OCI-LY3 (cell line): ENCODE results near the gene DCC.

Experiments used
- H2AFZ ChIP-seq: fragments of 200-600, 300-600 bp; shearing (Covaris generic); 2 replicates; pipeline ENCODE4 v1.6.0; 2014; ENCODE audit warnings: antibody characterized with exemption, low read depth, low read length
- H3K27ac ChIP-seq: fragments of 200-600, 300-600 bp; sonication (generic); 2 replicates; pipeline ENCODE4 v1.5.1; 2014; ENCODE audit warnings: mild to moderate bottlenecking, low read length, moderate library complexity, mixed read lengths
- H3K27me3 ChIP-seq: fragments of 200-600, 300-600 bp; sonication (generic); 2 replicates; pipeline ENCODE4 v1.6.1; 2014; ENCODE audit warnings: low read depth, low read length, mixed read lengths
- H3K36me3 ChIP-seq: fragments of 200-600, 300-600 bp; sonication (generic); replicated peaks from 2 replicates; pipeline ENCODE3; 2014; ENCODE audit warnings: low read depth, low read length, mixed read lengths
- H3K4me1 ChIP-seq: fragments of 300-600, 200-600 bp; sonication (generic); 2 replicates; pipeline ENCODE4 v1.6.1; 2014; ENCODE audit warnings: low read length, mixed read lengths
- H3K4me2 ChIP-seq: fragments of 200-600, 300-600 bp; sonication (generic); 2 replicates; pipeline ENCODE4 v1.6.1; 2014; ENCODE audit warnings: low read length, mixed read lengths
- H3K4me3 ChIP-seq: fragments of 300-600, 200-600 bp; sonication (generic); 2 replicates; pipeline ENCODE4 v1.5.1; 2014; ENCODE audit warnings: antibody characterized with exemption, mild to moderate bottlenecking, low read length, moderate library complexity
- H3K79me2 ChIP-seq: fragments of 300-600, 200-600 bp; shearing (Covaris generic); 2 replicates; pipeline ENCODE4 v1.6.1; 2014; ENCODE audit warnings: mild to moderate bottlenecking, low read length, mixed read lengths
- H3K9ac ChIP-seq: fragments of 300-600, 200-600 bp; shearing (Covaris generic); 2 replicates; pipeline ENCODE4 v1.6.0; 2014; ENCODE audit warnings: mild to moderate bottlenecking, low read length, moderate library complexity
- H3K9me3 ChIP-seq: fragments of 200-600, 300-600 bp; shearing (Covaris generic); 2 replicates; pipeline ENCODE4 v1.6.1; 2014; ENCODE audit warnings: low read length, mixed read lengths; ENCODE audit not compliant: insufficient read depth
- H4K20me1 ChIP-seq: fragments of 200-600, 300-600 bp; sonication (generic); 2 replicates; pipeline ENCODE4 v1.6.1; 2016; ENCODE audit warnings: low read length, mixed read lengths; ENCODE audit not compliant: insufficient read depth
- EZH2phosphoT487 ChIP-seq: fragments of 200-600 bp; shearing (Covaris generic); IDR thresholded peaks from 2 replicates; pipeline ENCODE4 v1.6.1; 2018; ENCODE audit warnings: antibody characterized with exemption, mixed run types, low read depth
- TF ChIP-seq, protein P1 (sequence below): fragments of 200-600, 300-600 bp; sonication (generic); IDR thresholded peaks from 2 replicates; pipeline ENCODE4 v1.5.1; 2014; ENCODE audit warnings: antibody characterized with exemption, low read length, low read depth

DCC gene

GRCh38 chr18:52489396-52490306 lies 149.7 kb downstream of the DCC start:
- H3K4me3 ChIP-seq, result no peak overlapping the region
- TF ChIP-seq EZH2phosphoT487, result no peak
- TF ChIP-seq, protein P1, sequence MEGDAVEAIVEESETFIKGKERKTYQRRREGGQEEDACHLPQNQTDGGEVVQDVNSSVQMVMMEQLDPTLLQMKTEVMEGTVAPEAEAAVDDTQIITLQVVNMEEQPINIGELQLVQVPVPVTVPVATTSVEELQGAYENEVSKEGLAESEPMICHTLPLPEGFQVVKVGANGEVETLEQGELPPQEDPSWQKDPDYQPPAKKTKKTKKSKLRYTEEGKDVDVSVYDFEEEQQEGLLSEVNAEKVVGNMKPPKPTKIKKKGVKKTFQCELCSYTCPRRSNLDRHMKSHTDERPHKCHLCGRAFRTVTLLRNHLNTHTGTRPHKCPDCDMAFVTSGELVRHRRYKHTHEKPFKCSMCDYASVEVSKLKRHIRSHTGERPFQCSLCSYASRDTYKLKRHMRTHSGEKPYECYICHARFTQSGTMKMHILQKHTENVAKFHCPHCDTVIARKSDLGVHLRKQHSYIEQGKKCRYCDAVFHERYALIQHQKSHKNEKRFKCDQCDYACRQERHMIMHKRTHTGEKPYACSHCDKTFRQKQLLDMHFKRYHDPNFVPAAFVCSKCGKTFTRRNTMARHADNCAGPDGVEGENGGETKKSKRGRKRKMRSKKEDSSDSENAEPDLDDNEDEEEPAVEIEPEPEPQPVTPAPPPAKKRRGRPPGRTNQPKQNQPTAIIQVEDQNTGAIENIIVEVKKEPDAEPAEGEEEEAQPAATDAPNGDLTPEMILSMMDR, result no peak
- no peak overlapping the region for H3K27ac ChIP-seq
- H3K9me3 ChIP-seq, result peaks cover 11% of the 10 kb centered on the region; the same call in 1 of the 2 replicates
- no peaks in the 10 kb centered on the region for H3K36me3 ChIP-seq
- H3K4me1 ChIP-seq, result no peaks in the 10 kb centered on the region
- H3K27me3 ChIP-seq, result 0 out of 2 replicates have a peak, but pooled peaks cover 3% of the 10 kb centered on the region
- no peak overlapping the region for H2AFZ ChIP-seq
- H4K20me1 ChIP-seq, result no peaks in the 10 kb centered on the region
- no peaks in the 10 kb centered on the region for H3K79me2 ChIP-seq
- H3K4me2 ChIP-seq, result no peak overlapping the region
- no peak overlapping the region for H3K9ac ChIP-seq

DNA sequence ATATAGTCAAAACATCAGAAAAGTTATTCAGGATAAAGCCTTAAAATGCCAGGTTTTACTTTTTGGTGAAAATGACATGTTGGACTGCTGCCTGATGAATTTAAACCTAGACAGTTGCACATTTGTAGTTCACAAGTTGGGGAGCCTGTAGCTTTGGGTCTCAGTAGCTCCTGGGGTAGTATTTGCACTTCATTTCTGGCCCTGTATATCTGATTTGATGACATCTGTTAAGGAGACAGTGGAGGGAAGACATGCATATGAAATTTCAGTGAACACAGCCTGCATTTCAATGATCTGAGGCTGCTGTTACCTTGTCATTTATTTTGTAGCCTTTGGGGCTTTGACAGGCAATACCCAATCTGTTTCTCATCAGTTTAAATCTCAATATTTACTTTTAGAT lies 156.4 kb downstream of the DCC start:
- TF ChIP-seq EZH2phosphoT487, result no peak
- TF ChIP-seq, protein P1, result no peak
- Histone ChIP-seq H3K4me2 (no peak overlapping the region), H3K27me3 (no peaks in the 10 kb centered on the region)

DNA sequence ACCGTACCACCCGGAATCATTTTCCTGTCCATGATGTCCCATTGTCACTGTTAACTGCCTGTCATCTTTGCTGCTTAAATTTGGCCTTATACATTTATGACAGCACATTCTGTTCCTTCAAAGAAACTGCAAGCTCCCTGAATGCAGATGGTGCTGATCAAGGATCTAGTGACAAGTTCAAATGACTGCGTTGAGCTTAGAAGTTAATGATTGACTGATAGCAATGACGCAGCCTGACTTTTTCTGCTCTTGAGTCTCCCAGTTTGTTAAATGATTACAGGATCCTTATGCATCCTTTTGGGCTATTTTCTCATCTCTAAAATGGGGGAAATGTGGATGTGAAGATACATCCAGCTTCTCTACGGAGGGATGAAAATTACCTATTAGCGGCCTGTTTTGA lies 159.0 kb downstream of the DCC start:
- no peak overlapping the region for H3K9ac ChIP-seq
- no peak overlapping the region for H3K27ac ChIP-seq
- no peak overlapping the region for H3K4me2 ChIP-seq
- H3K4me3 ChIP-seq, result no peak overlapping the region
- H2AFZ ChIP-seq, result no peak overlapping the region
- H3K9me3 ChIP-seq, result peaks cover 3% of the 10 kb centered on the region; the same call in 1 of the 2 replicates
- H3K27me3 ChIP-seq, result no peaks in the 10 kb centered on the region
- H3K36me3 ChIP-seq, result no peaks in the 10 kb centered on the region
- TF ChIP-seq, protein P1, result no peak
- TF ChIP-seq EZH2phosphoT487, result no peak
- no peaks in the 10 kb centered on the region for H4K20me1 ChIP-seq
- no peaks in the 10 kb centered on the region for H3K79me2 ChIP-seq
- no peaks in the 10 kb centered on the region for H3K4me1 ChIP-seq

More for the DNA sequence above, 156.4 kb downstream of the DCC start:
- H3K4me3 ChIP-seq, result no peak overlapping the region
- no peaks in the 10 kb centered on the region for H3K79me2 ChIP-seq
- peaks cover 11% of the 10 kb centered on the region; the same call in 1 of the 2 replicates for H3K9me3 ChIP-seq
- H3K4me1 ChIP-seq, result no peaks in the 10 kb centered on the region
- H3K9ac ChIP-seq, result no peak overlapping the region
- H2AFZ ChIP-seq, result no peak overlapping the region
- no peaks in the 10 kb centered on the region for H4K20me1 ChIP-seq
- no peak overlapping the region for H3K27ac ChIP-seq
- no peaks in the 10 kb centered on the region for H3K36me3 ChIP-seq

DNA sequence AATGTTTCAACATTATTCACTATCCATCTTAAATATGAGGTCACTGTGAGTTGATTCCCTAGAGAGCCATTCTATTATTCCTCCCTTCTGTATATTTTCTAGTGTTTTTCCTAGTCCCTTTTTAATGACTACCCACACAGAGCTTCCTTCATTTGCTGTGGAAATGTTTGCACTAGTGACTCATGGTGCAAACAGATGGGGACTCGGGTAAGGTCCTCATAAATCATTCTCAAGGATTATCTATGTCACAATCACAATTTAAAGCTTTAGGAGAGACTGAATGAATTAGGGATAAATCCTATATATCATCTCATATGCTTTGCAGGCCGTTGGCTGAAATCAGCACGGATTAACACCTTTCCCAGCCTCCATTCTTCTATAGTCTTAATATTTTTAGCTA lies 159.6 kb downstream of the DCC start:
- H3K9ac ChIP-seq, result no peak overlapping the region
- no peaks in the 10 kb centered on the region for H3K79me2 ChIP-seq
- no peaks in the 10 kb centered on the region for H3K9me3 ChIP-seq
- no peaks in the 10 kb centered on the region for H3K27me3 ChIP-seq
- no peak overlapping the region for H3K4me2 ChIP-seq
- no peak overlapping the region for H3K4me3 ChIP-seq
- H4K20me1 ChIP-seq, result no peaks in the 10 kb centered on the region
- H3K4me1 ChIP-seq, result no peaks in the 10 kb centered on the region
- H3K36me3 ChIP-seq, result no peaks in the 10 kb centered on the region
- TF ChIP-seq EZH2phosphoT487, result no peak
- TF ChIP-seq, protein P1, result no peak
- no peak overlapping the region for H3K27ac ChIP-seq
- H2AFZ ChIP-seq, result no peak overlapping the region
